ENCODE results near the gene ORC3. TPM values are rescaled to one million over a fixed set of nuclear protein-coding genes. Genes with fewer than 3 reads are reported as not detected.

ORC3 gene
- total RNA-seq, 1 experiment from 2014 or later = 52.9 TPM

GRCh38 chr6:87636315-87636714 is 46.4 kb downstream of the ORC3 start:
- no peaks in the 10 kb centered on the region for H3K9me3 Mint-ChIP-seq
- H2BK15ac ChIP-seq (ENCODE audit: low read depth, low read length) = no peak overlapping the region
- H3K4me1 Mint-ChIP-seq = peaks cover 7 to 19% of the 10 kb centered on the region in 2 experiments
- H3K9me3 ChIP-seq (ENCODE audit: control insufficient read depth, low read depth, low read length) = no peaks in the 10 kb centered on the region
- no peak overlapping the region for H3K27ac Mint-ChIP-seq
- H3K4me3 Mint-ChIP-seq = no peak overlapping the region
- H3K4me2 ChIP-seq (ENCODE audit: insufficient read depth, insufficient read length, low read length) = no peak overlapping the region
- WGBS (ENCODE audit: extremely low coverage, insufficient read length, low lambda C conversion rate) = no CpG with 5 or more reads among the region's 1 CpG
- no peaks in the 10 kb centered on the region for H4K20me1 ChIP-seq (ENCODE audit: control insufficient read depth, insufficient read depth, insufficient read length)
- peaks cover 8 to 46% (median 43%) of the 10 kb centered on the region in 3 experiments; a peak in 6 of 7 replicates for H3K36me3 Mint-ChIP-seq (ENCODE audit: insufficient read depth in 1 of 3, low read depth in 3 of 3)
- H3K27me3 ChIP-seq (ENCODE audit: insufficient read depth, low read length) = no peaks in the 10 kb centered on the region; the same call in 1 of the 2 replicates
- no peaks in the 10 kb centered on the region for H3K27me3 Mint-ChIP-seq (ENCODE audit: low read depth)
- H2AFZ ChIP-seq (ENCODE audit: low read length) = no peak overlapping the region
- H2BK120ac ChIP-seq (ENCODE audit: low read depth, low read length, poor library complexity, severe bottlenecking) = no peak overlapping the region
- no peak overlapping the region for H3T11ph ChIP-seq (ENCODE audit: low read length)
- no peak overlapping the region for H3K14ac ChIP-seq (ENCODE audit: insufficient read depth, low read length)
- H4K91ac ChIP-seq (ENCODE audit: insufficient read length, low read depth, low read length) = no peak overlapping the region
- TF ChIP-seq CTCF (conservative IDR thresholded peaks at IDR 0.05) = no peak
- no peak overlapping the region for H3K4ac ChIP-seq (ENCODE audit: low read depth, low read length)
- no peak overlapping the region for H2BK12ac ChIP-seq (ENCODE audit: insufficient read length, low read depth, low read length)
- no peaks in the 10 kb centered on the region for H3K79me2 ChIP-seq (ENCODE audit: insufficient read depth, low read length)
- no peak overlapping the region for H2BK20ac ChIP-seq (ENCODE audit: low read depth, low read length, poor library complexity, severe bottlenecking)
- H2BK5ac ChIP-seq (ENCODE audit: insufficient read length, low read length) = no peak overlapping the region
- no peak overlapping the region for H4K8ac ChIP-seq (replicated peaks; ENCODE audit: insufficient read length, low read depth, low read length)
- no peaks in the 10 kb centered on the region for H3K4me1 ChIP-seq (ENCODE audit: insufficient read depth, low read length)
- H3K56ac ChIP-seq (ENCODE audit: insufficient read length, low read depth, low read length) = no peak overlapping the region
- no peak overlapping the region for H2AK5ac ChIP-seq (ENCODE audit: insufficient read length, low read length)
- no peak overlapping the region for H4K5ac ChIP-seq (ENCODE audit: insufficient read length, low read depth, low read length)
- H3K23me2 ChIP-seq (ENCODE audit: insufficient read length, low read depth, low read length, poor library complexity, severe bottlenecking) = no peaks in the 10 kb centered on the region
- H3K9ac ChIP-seq (ENCODE audit: extremely low read depth, insufficient read length, low read length) = no peak overlapping the region
- H3K27ac ChIP-seq (ENCODE audit: insufficient read length, low read depth, low read length) = no peak overlapping the region
- no peak overlapping the region for H3K18ac ChIP-seq (ENCODE audit: insufficient read length, low read depth, low read length)
- no peak overlapping the region for H3K23ac ChIP-seq (ENCODE audit: insufficient read length, low read depth, low read length)
- H3K79me1 ChIP-seq (ENCODE audit: insufficient read depth, low read depth, low read length, poor library complexity, severe bottlenecking) = no peaks in the 10 kb centered on the region
- no peak for DNase-seq
